ENCODE results near the gene RAD51. TPM values are rescaled to one million over a fixed set of nuclear protein-coding genes. Genes with fewer than 3 reads are reported as not detected.

The RAD51 gene
- total and polyA plus RNA-seq, 2 experiments from 2014 or later, result 4.9 to 5.0 TPM

DNA sequence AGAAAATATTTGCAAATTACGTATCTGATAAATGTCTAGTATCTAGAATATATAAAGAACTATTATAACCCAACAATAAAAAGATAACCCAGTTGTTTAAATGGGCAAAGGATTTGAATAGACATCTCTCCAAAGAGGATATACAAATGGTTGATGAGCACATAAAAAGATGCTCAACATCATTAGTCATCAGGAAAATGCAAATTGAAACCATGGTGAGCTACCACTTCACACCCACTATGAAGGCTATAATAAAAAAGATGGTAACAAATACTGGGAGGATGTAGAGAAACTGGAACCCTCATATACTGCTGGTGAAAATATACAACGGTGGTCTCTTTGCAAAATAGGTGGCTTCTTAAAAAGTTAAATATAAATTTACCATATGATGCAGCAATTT, 28.0 kb downstream of the RAD51 start:
- Histone ChIP-seq H4K20me1 (ENCODE audit: insufficient read depth, poor library complexity, severe bottlenecking) (no peaks in the 10 kb centered on the region), H3K27ac (no peak overlapping the region), H3K9me3 (ENCODE audit: low read depth) (no peaks in the 10 kb centered on the region), H2AFZ (no peak overlapping the region), H3K4me3 (no peak overlapping the region), H3K4me1 (ENCODE audit: insufficient read depth) (no peaks in the 10 kb centered on the region), H3K79me2 (no peaks in the 10 kb centered on the region), H3K4me2 (no peak overlapping the region), H3K36me3 (replicated peaks; ENCODE audit: insufficient read depth, low read depth) (no peaks in the 10 kb centered on the region), H3K27me3 (no peaks in the 10 kb centered on the region), H3K9me2 (replicated peaks; ENCODE audit: insufficient read depth) (no peaks in the 10 kb centered on the region)
- DNase-seq (ENCODE audit: low spot score), result no peak
- 91% methylated on average over 2 of the region's 2 CpGs for WGBS (ENCODE audit: low lambda C conversion rate, missing lambda C conversion rate)
- TF ChIP-seq, protein P1, sequence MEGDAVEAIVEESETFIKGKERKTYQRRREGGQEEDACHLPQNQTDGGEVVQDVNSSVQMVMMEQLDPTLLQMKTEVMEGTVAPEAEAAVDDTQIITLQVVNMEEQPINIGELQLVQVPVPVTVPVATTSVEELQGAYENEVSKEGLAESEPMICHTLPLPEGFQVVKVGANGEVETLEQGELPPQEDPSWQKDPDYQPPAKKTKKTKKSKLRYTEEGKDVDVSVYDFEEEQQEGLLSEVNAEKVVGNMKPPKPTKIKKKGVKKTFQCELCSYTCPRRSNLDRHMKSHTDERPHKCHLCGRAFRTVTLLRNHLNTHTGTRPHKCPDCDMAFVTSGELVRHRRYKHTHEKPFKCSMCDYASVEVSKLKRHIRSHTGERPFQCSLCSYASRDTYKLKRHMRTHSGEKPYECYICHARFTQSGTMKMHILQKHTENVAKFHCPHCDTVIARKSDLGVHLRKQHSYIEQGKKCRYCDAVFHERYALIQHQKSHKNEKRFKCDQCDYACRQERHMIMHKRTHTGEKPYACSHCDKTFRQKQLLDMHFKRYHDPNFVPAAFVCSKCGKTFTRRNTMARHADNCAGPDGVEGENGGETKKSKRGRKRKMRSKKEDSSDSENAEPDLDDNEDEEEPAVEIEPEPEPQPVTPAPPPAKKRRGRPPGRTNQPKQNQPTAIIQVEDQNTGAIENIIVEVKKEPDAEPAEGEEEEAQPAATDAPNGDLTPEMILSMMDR (IDR thresholded peaks at IDR 0.05; ENCODE audit: poor library complexity), result no peak
- no peak for TF ChIP-seq EZH2 (IDR thresholded peaks at IDR 0.05; ENCODE audit: borderline replicate concordance)
- TF ChIP-seq EZH2phosphoT487 (IDR thresholded peaks at IDR 0.05; ENCODE audit: low read depth, severe bottlenecking, unreplicated experiment), result no peak

DNA sequence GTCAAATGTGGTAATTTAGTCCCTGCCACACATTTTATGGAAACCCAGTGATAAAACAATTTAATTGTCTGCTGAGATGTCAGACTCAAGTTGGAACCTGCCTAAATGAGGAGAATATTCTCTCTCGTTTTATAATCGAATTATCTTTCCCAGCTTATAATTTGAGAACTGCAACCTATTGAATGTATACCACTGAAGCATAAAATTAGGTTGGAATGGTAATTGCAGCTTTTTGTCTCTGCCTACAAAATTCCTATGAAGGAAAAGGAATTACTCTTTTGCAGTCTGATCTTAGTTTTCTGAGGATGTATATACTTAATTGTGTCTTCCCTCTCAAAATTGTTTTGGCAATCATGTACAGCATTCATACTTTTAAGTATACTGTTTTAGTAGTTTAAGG, 28.9 kb downstream of the RAD51 start:
- Histone ChIP-seq H3K4me1 (ENCODE audit: insufficient read depth) (no peaks in the 10 kb centered on the region), H3K4me2 (no peak overlapping the region), H3K4me3 (no peak overlapping the region), H2AFZ (no peak overlapping the region), H3K79me2 (no peaks in the 10 kb centered on the region), H3K9me3 (ENCODE audit: low read depth) (no peaks in the 10 kb centered on the region), H3K36me3 (replicated peaks; ENCODE audit: insufficient read depth, low read depth) (no peaks in the 10 kb centered on the region), H3K27me3 (no peaks in the 10 kb centered on the region), H3K27ac (no peak overlapping the region), H3K9me2 (replicated peaks; ENCODE audit: insufficient read depth) (no peaks in the 10 kb centered on the region), H4K20me1 (ENCODE audit: insufficient read depth, poor library complexity, severe bottlenecking) (no peaks in the 10 kb centered on the region)
- 93% methylated on average over 2 of the region's 2 CpGs for WGBS (ENCODE audit: low lambda C conversion rate, missing lambda C conversion rate)
- DNase-seq (ENCODE audit: low spot score), result no peak
- TF ChIP-seq, protein P1 (IDR thresholded peaks at IDR 0.05; ENCODE audit: poor library complexity), result no peak
- no peak for TF ChIP-seq EZH2phosphoT487 (IDR thresholded peaks at IDR 0.05; ENCODE audit: low read depth, severe bottlenecking, unreplicated experiment)

DNA sequence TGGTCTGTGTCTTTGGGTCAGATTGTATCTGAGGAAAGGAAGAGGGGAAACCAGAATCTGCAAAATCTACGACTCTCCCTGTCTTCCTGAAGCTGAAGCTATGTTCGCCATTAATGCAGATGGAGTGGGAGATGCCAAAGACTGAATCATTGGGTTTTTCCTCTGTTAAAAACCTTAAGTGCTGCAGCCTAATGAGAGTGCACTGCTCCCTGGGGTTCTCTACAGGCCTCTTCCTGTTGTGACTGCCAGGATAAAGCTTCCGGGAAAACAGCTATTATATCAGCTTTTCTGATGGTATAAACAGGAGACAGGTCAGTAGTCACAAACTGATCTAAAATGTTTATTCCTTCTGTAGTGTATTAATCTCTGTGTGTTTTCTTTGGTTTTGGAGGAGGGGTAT, 36.1 kb downstream of the RAD51 start:
- no peaks in the 10 kb centered on the region for H3K27me3 ChIP-seq
- no peaks in the 10 kb centered on the region for H3K36me3 ChIP-seq (replicated peaks; ENCODE audit: insufficient read depth, low read depth)
- no peaks in the 10 kb centered on the region for H3K9me2 ChIP-seq (replicated peaks; ENCODE audit: insufficient read depth)
- no peak overlapping the region for H3K4me3 ChIP-seq
- no peak overlapping the region for H3K27ac ChIP-seq
- H3K9me3 ChIP-seq (ENCODE audit: low read depth), result no peaks in the 10 kb centered on the region
- no peaks in the 10 kb centered on the region for H3K79me2 ChIP-seq
- DNase-seq (ENCODE audit: low spot score), result no peak
- no peaks in the 10 kb centered on the region for H4K20me1 ChIP-seq (ENCODE audit: insufficient read depth, poor library complexity, severe bottlenecking)
- TF ChIP-seq, protein P1 (IDR thresholded peaks at IDR 0.05; ENCODE audit: poor library complexity), result no peak
- TF ChIP-seq EZH2phosphoT487 (IDR thresholded peaks at IDR 0.05; ENCODE audit: low read depth, severe bottlenecking, unreplicated experiment), result no peak
- no peak for TF ChIP-seq EZH2 (IDR thresholded peaks at IDR 0.05; ENCODE audit: borderline replicate concordance)
- WGBS (ENCODE audit: low lambda C conversion rate, missing lambda C conversion rate), result 89% methylated on average over 3 of the region's 3 CpGs
- H3K4me1 ChIP-seq (ENCODE audit: insufficient read depth), result no peaks in the 10 kb centered on the region
- no peak overlapping the region for H3K4me2 ChIP-seq
- H2AFZ ChIP-seq, result no peak overlapping the region

DNA sequence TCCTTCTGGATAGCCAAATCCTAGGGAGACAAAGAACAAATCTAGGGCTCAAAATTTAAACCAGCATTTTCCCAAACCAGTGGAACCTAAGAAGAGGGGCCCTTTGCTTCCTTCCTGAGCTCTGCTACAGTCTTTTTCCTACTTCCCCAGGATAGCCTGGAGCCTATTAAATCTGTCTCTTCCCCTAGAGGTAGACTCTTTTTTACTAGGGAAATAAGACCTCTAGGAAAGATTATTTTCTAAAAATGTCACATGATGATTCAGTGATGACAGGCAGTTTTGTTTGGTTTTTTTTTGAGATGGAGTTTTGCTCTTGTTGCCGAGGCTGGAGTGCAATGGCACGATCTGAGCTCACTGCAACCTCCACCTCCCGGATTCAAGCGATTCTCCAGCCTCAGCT, 41.6 kb downstream of the RAD51 start:
- DNase-seq (ENCODE audit: low spot score), result no peak
- Histone ChIP-seq H3K9me3 (ENCODE audit: low read depth) (no peaks in the 10 kb centered on the region), H3K79me2 (no peaks in the 10 kb centered on the region)

More for the DNA sequence above, 41.6 kb downstream of the RAD51 start:
- Histone ChIP-seq H3K4me3 (no peak overlapping the region), H3K27me3 (no peaks in the 10 kb centered on the region), H3K9me2 (replicated peaks; ENCODE audit: insufficient read depth) (no peaks in the 10 kb centered on the region), H2AFZ (no peak overlapping the region), H4K20me1 (ENCODE audit: insufficient read depth, poor library complexity, severe bottlenecking) (no peaks in the 10 kb centered on the region), H3K4me2 (no peak overlapping the region), H3K27ac (no peak overlapping the region), H3K4me1 (ENCODE audit: insufficient read depth) (no peaks in the 10 kb centered on the region), H3K36me3 (replicated peaks; ENCODE audit: insufficient read depth, low read depth) (no peaks in the 10 kb centered on the region)
- TF ChIP-seq, protein P1 (IDR thresholded peaks at IDR 0.05; ENCODE audit: poor library complexity), result no peak
- TF ChIP-seq EZH2 (IDR thresholded peaks at IDR 0.05; ENCODE audit: borderline replicate concordance) (no peak), EZH2phosphoT487 (IDR thresholded peaks at IDR 0.05; ENCODE audit: low read depth, severe bottlenecking, unreplicated experiment) (no peak)
- WGBS (ENCODE audit: low lambda C conversion rate, missing lambda C conversion rate), result 90% methylated on average over 4 of the region's 4 CpGs
